Measurements from ENCODE around the gene DNAH17.
A peak's percentile ranks its signal among the peaks of the same experiment; 100 is the strongest.

The DNAH17 gene

DNA sequence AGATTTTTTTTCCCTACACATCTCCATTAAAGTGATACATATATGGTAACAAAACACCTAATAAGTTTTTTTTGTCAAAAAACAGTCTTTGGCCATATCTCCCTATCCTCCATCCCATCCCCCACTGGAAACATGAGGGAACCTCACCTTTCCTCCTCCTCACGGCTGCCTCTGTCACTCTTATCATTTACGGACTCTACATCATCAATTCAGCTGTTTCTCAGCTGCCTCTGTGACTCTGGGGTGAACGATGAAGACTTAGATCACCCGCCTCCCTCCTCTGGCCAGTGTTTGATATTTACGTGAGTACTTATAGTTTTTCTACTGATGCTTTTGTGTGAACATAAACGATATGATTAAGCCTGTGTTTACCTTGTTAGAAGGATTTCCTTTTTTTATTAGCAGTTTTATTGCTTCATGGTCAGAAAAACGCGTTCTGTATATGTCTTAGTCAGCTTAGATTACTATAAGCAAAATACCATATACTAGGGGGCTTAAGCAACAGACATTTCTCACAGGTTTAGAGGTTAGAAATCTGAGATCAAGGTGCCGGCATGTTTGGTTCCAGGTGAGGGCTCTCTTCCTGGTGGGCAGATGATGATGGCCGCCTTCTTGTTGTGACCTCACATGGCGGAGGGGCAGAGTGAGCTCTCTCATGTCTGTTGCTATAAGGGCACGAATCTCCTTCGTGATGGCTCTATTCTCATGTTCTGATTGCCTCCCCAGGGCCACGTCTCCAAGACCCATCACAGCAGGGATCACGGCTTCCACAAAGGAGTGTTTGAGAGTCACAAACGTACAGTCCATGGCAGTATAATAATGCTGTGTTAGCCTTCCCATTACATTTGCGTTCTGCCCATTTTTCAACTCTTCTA lies 32.1 kb downstream of the DNAH17 start:
- no peak for DNase-seq (ENCODE audit: low read depth)

DNA sequence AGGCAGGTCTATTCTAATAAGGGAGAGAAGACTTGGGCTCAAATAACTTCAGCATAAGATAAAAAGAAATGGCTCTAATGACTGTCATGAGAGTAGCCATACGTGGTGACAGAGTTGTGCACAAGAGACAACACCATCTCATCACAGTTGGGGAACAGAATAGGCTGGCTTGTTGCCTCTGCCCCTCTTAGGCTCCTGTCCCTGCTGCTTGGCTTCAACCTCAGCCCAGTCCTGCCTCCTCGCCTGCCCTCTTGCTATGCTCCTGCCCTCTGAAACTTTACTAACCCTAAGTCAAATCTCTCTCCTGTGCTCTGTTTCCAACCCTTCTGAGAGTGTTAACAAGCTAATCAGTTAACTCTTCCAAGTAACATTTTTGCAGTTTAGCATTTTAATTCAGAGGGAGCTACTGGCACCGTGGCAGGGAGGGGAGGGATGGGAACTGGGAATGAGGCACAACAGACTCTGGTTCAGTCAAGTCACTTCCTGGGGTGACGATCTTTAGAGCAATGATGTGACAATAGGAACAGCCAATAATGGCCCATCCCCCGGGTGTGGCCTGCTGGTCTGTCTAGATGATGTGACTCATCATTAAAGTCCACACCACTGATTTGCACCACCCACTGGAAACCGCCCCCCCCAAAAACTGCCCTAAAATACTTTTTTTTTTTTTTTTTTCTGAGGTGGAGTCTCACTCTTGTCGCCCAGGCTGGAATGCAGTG lies 35.5 kb downstream of the DNAH17 start:
- no peak for DNase-seq (ENCODE audit: low read depth)

DNA sequence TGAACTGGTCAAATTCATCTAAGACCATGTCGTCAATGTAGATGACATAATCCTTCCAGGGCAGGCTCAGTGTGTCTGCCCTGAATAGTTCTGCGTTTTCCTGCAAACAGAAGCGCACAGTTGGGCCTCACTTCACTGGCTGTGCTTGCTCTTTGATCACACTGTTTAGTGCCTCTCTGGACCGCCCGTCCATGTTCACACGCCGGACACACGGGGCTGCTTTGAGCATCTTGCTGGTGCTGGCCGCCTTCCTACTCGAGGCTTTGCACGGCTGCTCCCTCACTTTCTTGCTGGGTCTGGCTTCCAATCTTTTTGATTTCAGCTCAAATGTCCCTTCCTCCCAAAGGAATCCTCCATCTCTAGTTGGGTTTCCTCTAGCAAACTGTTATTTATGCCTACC lies 37.4 kb downstream of the DNAH17 start:
- DNase-seq (ENCODE audit: low read depth): no peak

GRCh38 chr17:78538033-78538776 lies 39.0 kb downstream of the DNAH17 start:
- peak; percentile 23 for DNase-seq (ENCODE audit: low read depth)

DNA sequence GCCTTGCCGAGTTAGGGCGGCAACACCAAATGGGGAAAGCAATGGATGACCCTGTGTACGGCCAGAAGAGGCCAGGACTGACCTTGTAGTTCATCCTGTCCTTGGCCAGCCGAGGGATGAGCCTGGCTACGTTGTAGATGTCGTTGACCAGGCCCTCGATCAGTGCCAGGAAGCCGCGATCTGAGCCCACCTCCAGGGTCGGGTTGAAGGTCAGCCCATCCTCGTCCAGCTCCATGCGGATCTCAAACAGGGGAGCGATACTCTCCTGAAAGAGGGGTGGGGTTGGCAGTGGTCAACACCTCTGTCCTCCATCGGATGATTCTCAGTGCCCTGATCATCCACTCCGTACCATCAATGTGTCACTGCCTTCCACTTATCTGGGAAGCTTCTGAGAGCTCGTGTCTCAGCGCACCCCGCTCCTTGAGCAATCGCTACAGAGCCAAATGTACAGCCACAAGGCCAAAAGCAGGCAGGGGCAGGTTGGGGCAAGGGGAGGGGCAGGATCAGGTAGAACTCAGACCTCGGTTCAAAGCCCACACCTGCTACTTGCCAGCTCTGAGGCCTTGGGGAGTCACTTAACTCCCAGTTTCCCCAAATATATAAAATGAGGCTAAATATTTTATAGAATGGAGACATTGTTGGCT lies 39.9 kb downstream of the DNAH17 start:
- no peak for DNase-seq (ENCODE audit: low read depth)

GRCh38 chr17:78535273-78536197 lies 41.7 kb downstream of the DNAH17 start:
- DNase-seq (ENCODE audit: low read depth): no peak

DNA sequence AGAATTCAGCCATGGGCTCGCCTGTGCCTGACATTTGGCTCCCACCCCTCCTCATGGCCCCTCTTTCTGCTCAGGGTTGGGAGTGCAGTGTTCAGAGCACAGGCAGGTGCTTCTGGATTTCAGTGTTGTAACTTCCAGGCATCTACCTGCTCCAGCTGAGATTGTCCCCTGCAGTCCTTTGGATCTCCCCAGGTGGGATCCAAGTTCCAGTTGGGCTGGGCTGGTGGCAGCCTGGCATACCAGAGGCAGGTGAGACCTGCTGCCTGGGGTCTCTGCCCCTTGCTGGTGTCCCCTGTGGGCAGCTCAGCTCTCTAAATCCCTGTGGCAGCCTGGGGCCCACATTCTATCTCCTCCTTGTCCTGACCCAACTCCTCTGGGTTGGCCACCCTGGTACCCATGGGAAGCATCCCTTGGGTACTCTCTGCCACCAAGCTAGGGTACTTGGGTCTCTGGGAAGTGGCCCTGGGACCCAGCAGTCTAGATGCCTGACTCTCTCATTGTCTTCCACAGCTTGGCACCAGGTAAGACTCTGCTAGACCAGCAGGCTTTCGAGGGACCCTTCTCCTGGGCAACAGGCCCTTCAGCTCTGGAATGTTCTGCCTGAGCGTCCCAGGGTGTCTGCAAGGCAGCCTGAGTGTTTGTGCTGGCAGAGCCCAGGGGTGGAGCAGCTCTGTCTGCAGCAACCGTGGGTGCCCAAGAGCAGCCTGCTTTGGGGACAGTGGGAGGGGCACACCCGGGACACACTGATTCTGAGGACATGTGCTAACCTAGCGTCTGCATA lies 42.5 kb downstream of the DNAH17 start:
- no peak for DNase-seq (ENCODE audit: low read depth)

DNA sequence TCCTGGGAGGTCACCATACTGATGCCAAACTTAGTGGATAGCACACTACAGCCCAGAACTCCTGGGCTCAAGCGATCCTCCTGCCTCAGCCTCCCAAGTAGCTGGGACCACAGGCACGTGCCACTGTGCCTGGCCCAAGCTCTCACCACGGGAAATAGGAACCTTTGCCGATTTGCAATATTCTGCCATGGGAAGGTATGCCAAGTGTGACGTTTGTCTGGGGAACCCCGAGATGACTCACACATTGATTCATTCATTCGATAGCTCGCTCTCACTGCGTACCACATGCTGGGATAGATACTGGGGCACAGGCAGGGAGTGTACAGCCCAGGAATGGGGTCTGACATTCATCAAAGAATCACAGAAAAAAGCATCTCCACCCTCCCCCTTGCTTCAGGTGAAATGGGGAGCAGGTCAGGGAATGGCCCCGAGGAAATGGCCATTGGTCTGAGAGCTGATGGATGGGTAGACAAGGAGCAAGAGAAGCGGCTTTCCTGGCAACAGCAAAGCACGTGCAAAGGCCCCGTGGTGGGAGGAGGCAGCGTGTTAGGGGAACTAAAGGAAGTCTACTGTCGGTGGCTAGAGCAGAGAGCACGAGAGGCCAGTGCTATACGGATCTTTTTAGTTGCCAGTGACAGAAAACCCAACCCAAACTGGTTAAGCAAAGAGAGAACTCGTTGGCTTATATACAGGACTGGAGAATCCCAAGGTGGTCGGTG lies 44.1 kb downstream of the DNAH17 start:
- DNase-seq (ENCODE audit: low read depth): no peak

- DNase-seq (ENCODE audit: low read depth): no peak
Observed at GRCh38 chr17:78532311-78532710, 44.9 kb downstream of the DNAH17 start.

GRCh38 chr17:78530675-78531074 lies 46.5 kb downstream of the DNAH17 start:
- no peak for DNase-seq (ENCODE audit: low read depth)

- no peak for DNase-seq (ENCODE audit: low read depth)
Observed at GRCh38 chr17:78529871-78530670, 47.1 kb downstream of the DNAH17 start.

GRCh38 chr17:78529251-78529650 lies 47.9 kb downstream of the DNAH17 start:
- DNase-seq (ENCODE audit: low read depth): no peak

GRCh38 chr17:78528541-78528940 lies 48.7 kb downstream of the DNAH17 start:
- DNase-seq (ENCODE audit: low read depth): no peak

- no peak for DNase-seq (ENCODE audit: low read depth)
Observed at GRCh38 chr17:78527345-78527744, 49.9 kb downstream of the DNAH17 start.

GRCh38 chr17:78526231-78527025 lies 50.8 kb downstream of the DNAH17 start:
- DNase-seq (ENCODE audit: low read depth): no peak

DNA sequence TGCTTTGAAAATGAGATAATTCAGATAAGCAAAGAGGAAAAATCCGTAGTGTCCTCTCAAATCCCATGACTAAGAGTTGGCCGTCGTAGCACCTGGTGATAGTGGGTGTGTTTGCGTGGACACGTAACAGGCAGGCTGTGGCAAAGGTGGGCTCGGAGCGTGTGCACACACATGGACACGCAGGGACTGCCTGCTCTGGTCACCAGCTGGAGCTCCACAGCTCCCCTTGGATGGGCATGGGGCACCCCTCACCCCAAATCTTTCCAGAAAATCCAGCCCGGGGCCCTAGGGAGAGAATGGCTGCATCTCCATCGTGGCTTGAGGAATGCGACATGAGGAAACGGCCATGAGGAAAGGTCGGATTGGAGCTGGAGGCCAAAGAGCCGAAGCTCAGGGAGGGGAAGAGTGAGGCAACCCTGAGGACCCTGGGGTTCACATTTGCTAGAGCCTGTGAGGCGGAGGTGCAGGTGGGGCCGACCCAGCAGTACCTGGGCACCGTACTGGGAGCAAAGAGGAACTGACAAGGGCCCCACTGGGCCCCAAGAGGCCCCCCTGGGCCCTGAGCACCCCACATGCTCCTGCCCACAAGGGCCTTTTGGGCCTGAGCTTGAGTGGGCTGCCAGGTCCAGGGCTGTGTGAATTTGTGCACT lies 51.6 kb downstream of the DNAH17 start:
- no peak for DNase-seq (ENCODE audit: low read depth)

GRCh38 chr17:78524870-78525510 lies 52.2 kb downstream of the DNAH17 start:
- DNase-seq (ENCODE audit: low read depth): no peak
